Neural progenitor cell (in vitro differentiated cells): ENCODE measurements around the gene DDX59. TPM values are rescaled to one million over a fixed set of nuclear protein-coding genes. Genes with fewer than 3 reads are reported as not detected.

Source experiments
- DNase-seq: peaks from one replicate; pipeline ENCODE4 v3.0.0-alpha.2; 2016; ENCODE audit warnings: low spot score
- H2AFZ ChIP-seq: fragments of 200-600 bp; sonication (generic); replicated peaks from 2 replicates; pipeline ENCODE4 v1.6.1; 2016; ENCODE audit warnings: antibody characterized with exemption
- H3F3A ChIP-seq: fragments of 200-600 bp; sonication (generic); 2 replicates; pipeline ENCODE4 v1.6.1; 2016; ENCODE audit warnings: antibody characterized with exemption, low read depth
- H3K27ac ChIP-seq: fragments of 200-600 bp; sonication (generic); 2 replicates; pipeline ENCODE4 v1.5.1; 2016; ENCODE audit warnings: mild to moderate bottlenecking
- H3K27me3 ChIP-seq: fragments of 200-600 bp; sonication (generic); 2 replicates; pipeline ENCODE4 v1.6.1; 2016; ENCODE audit warnings: mild to moderate bottlenecking, moderate library complexity
- H3K36me3 ChIP-seq: fragments of 200-600 bp; sonication (generic); 2 replicates; pipeline ENCODE4 v1.5.1; 2016
- H3K4me1 ChIP-seq: fragments of 200-600 bp; sonication (generic); 2 replicates; pipeline ENCODE4 v1.6.1; 2016; ENCODE audit warnings: mixed run types
- H3K4me2 ChIP-seq: fragments of 200-600 bp; sonication (generic); 2 replicates; pipeline ENCODE4 v1.6.1; 2016
- H3K4me3 ChIP-seq: fragments of 200-600 bp; sonication (generic); 2 replicates; pipeline ENCODE4 v1.5.1; 2016
- H3K79me2 ChIP-seq: fragments of 200-600 bp; sonication (generic); 2 replicates; pipeline ENCODE4 v1.6.1; 2016; ENCODE audit warnings: low read depth
- H3K9ac ChIP-seq: fragments of 200-600 bp; sonication (generic); 2 replicates; pipeline ENCODE4 v1.6.1; 2016
- H3K9me3 ChIP-seq: fragments of 200-600 bp; sonication (generic); 2 replicates; pipeline ENCODE4 v1.5.1; 2016; ENCODE audit warnings: low read depth
- H4K20me1 ChIP-seq: fragments of 200-600 bp; sonication (generic); 2 replicates; pipeline ENCODE4 v1.6.1; 2016; ENCODE audit warnings: low read depth
- H3K27ac Mint-ChIP-seq: 3 replicates; pipeline ENCODE4 v1.8.0; 2021; ENCODE audit warnings: mixed read lengths
- H3K27me3 Mint-ChIP-seq: 2 replicates; pipeline ENCODE4 v1.8.0; 2022; ENCODE audit warnings: low read depth, mild to moderate bottlenecking, inconsistent platforms, moderate library complexity, mixed read lengths; ENCODE audit not compliant: insufficient read depth
- H3K36me3 Mint-ChIP-seq: 3 replicates; pipeline ENCODE4 v1.8.0; 2021; ENCODE audit warnings: mixed read lengths
- H3K4me1 Mint-ChIP-seq: 3 replicates; pipeline ENCODE4 v1.8.0; 2021; ENCODE audit warnings: mixed read lengths
- H3K4me3 Mint-ChIP-seq: 3 replicates; pipeline ENCODE4 v1.8.0; 2021; ENCODE audit warnings: mild to moderate bottlenecking, moderate library complexity, mixed read lengths
- H3K9me3 Mint-ChIP-seq: 3 replicates; pipeline ENCODE4 v1.8.0; 2020; ENCODE audit warnings: mixed read lengths
- CTCF ChIP-seq: fragments of 200-600 bp; sonication (generic); IDR thresholded peaks from 2 replicates; pipeline ENCODE4 v1.5.1; 2017; ENCODE audit warnings: antibody characterized with exemption, mild to moderate bottlenecking
- EZH2 ChIP-seq: fragments of 200-600 bp; sonication (generic); IDR thresholded peaks from 2 replicates; pipeline ENCODE4 v1.6.1; 2017; ENCODE audit warnings: antibody characterized with exemption, mild to moderate bottlenecking, moderate library complexity
- EZH2phosphoT487 ChIP-seq: fragments of 200-600 bp; sonication (generic); IDR thresholded peaks from 2 replicates; pipeline ENCODE4 v1.6.1; 2017; ENCODE audit warnings: antibody characterized with exemption
- total RNA-seq: library from RNA; depleted of rRNA; stranded (reverse); fragments of >200 nt; gene quantifications from 2 replicates; pipeline ENCODE4 v1.2.3, GENCODE V29; 2015; ENCODE audit warnings: low replicate concordance

Gene DDX59
- total RNA-seq, 1 donor from 2014 or later, result 40.7 TPM

GRCh38 chr1:200646515-200646914 lies 23.2 kb downstream of the DDX59 start:
- Histone ChIP-seq H4K20me1 (no peaks in the 10 kb centered on the region), H3K9ac (no peak overlapping the region), H3F3A (no peaks in the 10 kb centered on the region), H3K27ac (no peak overlapping the region), H3K4me1 (no peaks in the 10 kb centered on the region), H3K9me3 (no peaks in the 10 kb centered on the region), H3K4me3 (no peak overlapping the region), H3K4me2 (no peak overlapping the region), H2AFZ (no peak overlapping the region), H3K79me2 (no peaks in the 10 kb centered on the region), H3K27me3 (no peaks in the 10 kb centered on the region), H3K36me3 (peaks cover 5% of the 10 kb centered on the region)
- H3K9me3 Mint-ChIP-seq, result no peaks in the 10 kb centered on the region
- no peaks in the 10 kb centered on the region for H3K4me1 Mint-ChIP-seq
- H3K27me3 Mint-ChIP-seq, result peaks cover 2% of the 10 kb centered on the region
- TF ChIP-seq EZH2, result no peak
- TF ChIP-seq EZH2phosphoT487, result no peak
- TF ChIP-seq CTCF, result no peak
- H3K4me3 Mint-ChIP-seq, result no peak overlapping the region
- DNase-seq, result no peak
- peaks cover 16% of the 10 kb centered on the region for H3K36me3 Mint-ChIP-seq
- H3K27ac Mint-ChIP-seq, result no peak overlapping the region

GRCh38 chr1:200644021-200644420 lies 25.7 kb downstream of the DDX59 start:
- no peak overlapping the region for H3K4me3 ChIP-seq
- H3K79me2 ChIP-seq, result no peaks in the 10 kb centered on the region
- no peaks in the 10 kb centered on the region for H3K4me1 Mint-ChIP-seq
- no peaks in the 10 kb centered on the region for H3K9me3 ChIP-seq
- no peaks in the 10 kb centered on the region for H3K9me3 Mint-ChIP-seq
- H3K4me1 ChIP-seq, result no peaks in the 10 kb centered on the region
- no peaks in the 10 kb centered on the region for H3K36me3 ChIP-seq
- H3K4me3 Mint-ChIP-seq, result no peak overlapping the region
- no peak overlapping the region for H3K27ac Mint-ChIP-seq
- no peak for DNase-seq
- no peak overlapping the region for H3K27ac ChIP-seq
- H4K20me1 ChIP-seq, result no peaks in the 10 kb centered on the region
- H3K36me3 Mint-ChIP-seq, result peaks cover 18% of the 10 kb centered on the region
- no peaks in the 10 kb centered on the region for H3F3A ChIP-seq
- no peak overlapping the region for H3K9ac ChIP-seq
- no peaks in the 10 kb centered on the region for H3K27me3 ChIP-seq
- peaks cover 2% of the 10 kb centered on the region for H3K27me3 Mint-ChIP-seq
- no peak overlapping the region for H3K4me2 ChIP-seq
- H2AFZ ChIP-seq, result no peak overlapping the region
- TF ChIP-seq CTCF, result no peak
- TF ChIP-seq EZH2phosphoT487, result no peak
- no peak for TF ChIP-seq EZH2

DNA sequence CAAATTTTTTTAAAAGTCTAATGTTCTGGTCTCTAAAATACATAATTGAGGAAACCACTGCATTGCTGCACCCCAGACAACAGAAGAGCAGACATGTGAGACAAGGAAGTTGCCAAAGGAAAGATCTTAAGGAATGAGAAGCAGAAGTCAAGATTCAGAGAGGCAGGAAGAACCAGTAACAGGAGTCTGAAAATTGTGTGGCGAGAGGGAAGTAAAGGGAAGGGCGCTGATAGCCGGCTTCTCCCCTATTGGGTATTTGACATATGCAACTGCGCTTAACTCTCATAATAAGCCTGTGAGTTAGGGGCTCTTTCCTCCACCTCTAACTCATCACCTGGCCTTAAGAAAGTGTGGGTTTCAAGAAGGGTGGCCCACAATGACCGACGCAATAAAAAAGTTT lies 27.2 kb downstream of the DDX59 start:
- H3K79me2 ChIP-seq, result no peaks in the 10 kb centered on the region
- H3K4me1 Mint-ChIP-seq, result no peaks in the 10 kb centered on the region
- H3K36me3 ChIP-seq, result no peaks in the 10 kb centered on the region
- no peak for TF ChIP-seq EZH2phosphoT487
- TF ChIP-seq CTCF, result no peak
- no peak for TF ChIP-seq EZH2
- H3K27ac Mint-ChIP-seq, result no peak overlapping the region
- H3F3A ChIP-seq, result no peaks in the 10 kb centered on the region
- peaks cover 13% of the 10 kb centered on the region for H3K36me3 Mint-ChIP-seq
- no peak for DNase-seq
- no peak overlapping the region for H3K9ac ChIP-seq
- H3K27ac ChIP-seq, result no peak overlapping the region
- H3K9me3 Mint-ChIP-seq, result no peaks in the 10 kb centered on the region
- H3K27me3 ChIP-seq, result no peaks in the 10 kb centered on the region
- peaks cover 2% of the 10 kb centered on the region for H3K27me3 Mint-ChIP-seq
- no peak overlapping the region for H2AFZ ChIP-seq
- H3K4me3 ChIP-seq, result no peak overlapping the region
- H3K4me3 Mint-ChIP-seq, result no peak overlapping the region
- H3K4me2 ChIP-seq, result no peak overlapping the region
- no peaks in the 10 kb centered on the region for H4K20me1 ChIP-seq
- no peaks in the 10 kb centered on the region for H3K4me1 ChIP-seq
- no peaks in the 10 kb centered on the region for H3K9me3 ChIP-seq
